Neural progenitor cell (in vitro differentiated cells): Measurements from ENCODE around the gene ARID2. TPM values are rescaled to one million over a fixed set of nuclear protein-coding genes. Genes with fewer than 3 reads are reported as not detected.

ENCODE experiments used
- DNase-seq: peaks from one replicate; pipeline ENCODE4 v3.0.0-alpha.2; 2016; ENCODE audit warnings: low spot score
- H2AFZ ChIP-seq: fragments of 200-600 bp; sonication (generic); replicated peaks from 2 replicates; pipeline ENCODE4 v1.6.1; 2016; ENCODE audit warnings: antibody characterized with exemption
- H3F3A ChIP-seq: fragments of 200-600 bp; sonication (generic); 2 replicates; pipeline ENCODE4 v1.6.1; 2016; ENCODE audit warnings: antibody characterized with exemption, low read depth
- H3K27ac ChIP-seq: fragments of 200-600 bp; sonication (generic); 2 replicates; pipeline ENCODE4 v1.5.1; 2016; ENCODE audit warnings: mild to moderate bottlenecking
- H3K27me3 ChIP-seq: fragments of 200-600 bp; sonication (generic); 2 replicates; pipeline ENCODE4 v1.6.1; 2016; ENCODE audit warnings: mild to moderate bottlenecking, moderate library complexity
- H3K36me3 ChIP-seq: fragments of 200-600 bp; sonication (generic); 2 replicates; pipeline ENCODE4 v1.5.1; 2016
- H3K4me1 ChIP-seq: fragments of 200-600 bp; sonication (generic); 2 replicates; pipeline ENCODE4 v1.6.1; 2016; ENCODE audit warnings: mixed run types
- H3K4me2 ChIP-seq: fragments of 200-600 bp; sonication (generic); 2 replicates; pipeline ENCODE4 v1.6.1; 2016
- H3K4me3 ChIP-seq: fragments of 200-600 bp; sonication (generic); 2 replicates; pipeline ENCODE4 v1.5.1; 2016
- H3K79me2 ChIP-seq: fragments of 200-600 bp; sonication (generic); 2 replicates; pipeline ENCODE4 v1.6.1; 2016; ENCODE audit warnings: low read depth
- H3K9ac ChIP-seq: fragments of 200-600 bp; sonication (generic); 2 replicates; pipeline ENCODE4 v1.6.1; 2016
- H3K9me3 ChIP-seq: fragments of 200-600 bp; sonication (generic); 2 replicates; pipeline ENCODE4 v1.5.1; 2016; ENCODE audit warnings: low read depth
- H4K20me1 ChIP-seq: fragments of 200-600 bp; sonication (generic); 2 replicates; pipeline ENCODE4 v1.6.1; 2016; ENCODE audit warnings: low read depth
- H3K27ac Mint-ChIP-seq: 3 replicates; pipeline ENCODE4 v1.8.0; 2021; ENCODE audit warnings: mixed read lengths
- H3K27me3 Mint-ChIP-seq: 2 replicates; pipeline ENCODE4 v1.8.0; 2022; ENCODE audit warnings: low read depth, mild to moderate bottlenecking, inconsistent platforms, moderate library complexity, mixed read lengths; ENCODE audit not compliant: insufficient read depth
- H3K36me3 Mint-ChIP-seq: 3 replicates; pipeline ENCODE4 v1.8.0; 2021; ENCODE audit warnings: mixed read lengths
- H3K4me1 Mint-ChIP-seq: 3 replicates; pipeline ENCODE4 v1.8.0; 2021; ENCODE audit warnings: mixed read lengths
- H3K4me3 Mint-ChIP-seq: 3 replicates; pipeline ENCODE4 v1.8.0; 2021; ENCODE audit warnings: mild to moderate bottlenecking, moderate library complexity, mixed read lengths
- H3K9me3 Mint-ChIP-seq: 3 replicates; pipeline ENCODE4 v1.8.0; 2020; ENCODE audit warnings: mixed read lengths
- CTCF ChIP-seq: fragments of 200-600 bp; sonication (generic); IDR thresholded peaks from 2 replicates; pipeline ENCODE4 v1.5.1; 2017; ENCODE audit warnings: antibody characterized with exemption, mild to moderate bottlenecking
- EZH2 ChIP-seq: fragments of 200-600 bp; sonication (generic); IDR thresholded peaks from 2 replicates; pipeline ENCODE4 v1.6.1; 2017; ENCODE audit warnings: antibody characterized with exemption, mild to moderate bottlenecking, moderate library complexity
- EZH2phosphoT487 ChIP-seq: fragments of 200-600 bp; sonication (generic); IDR thresholded peaks from 2 replicates; pipeline ENCODE4 v1.6.1; 2017; ENCODE audit warnings: antibody characterized with exemption
- total RNA-seq: library from RNA; depleted of rRNA; stranded (reverse); fragments of >200 nt; gene quantifications from 2 replicates; pipeline ENCODE4 v1.2.3, GENCODE V29; 2015; ENCODE audit warnings: low replicate concordance

The ARID2 gene
- total RNA-seq, 1 donor from 2014 or later = 86.4 TPM

- peaks cover 31% of the 10 kb centered on the region for H3K36me3 ChIP-seq
- DNase-seq = no peak
- no peak overlapping the region for H3K4me3 ChIP-seq
- no peak overlapping the region for H3K4me3 Mint-ChIP-seq
- no peaks in the 10 kb centered on the region for H3K4me1 ChIP-seq
- H3K4me1 Mint-ChIP-seq = no peaks in the 10 kb centered on the region
- no peaks in the 10 kb centered on the region for H3F3A ChIP-seq
- no peaks in the 10 kb centered on the region for H3K79me2 ChIP-seq
- H3K27me3 Mint-ChIP-seq = no peaks in the 10 kb centered on the region
- no peak overlapping the region for H3K9ac ChIP-seq
- H3K27ac Mint-ChIP-seq = no peak overlapping the region
- no peaks in the 10 kb centered on the region for H4K20me1 ChIP-seq
- H3K4me2 ChIP-seq = no peak overlapping the region
- H3K36me3 Mint-ChIP-seq = peaks cover 25% of the 10 kb centered on the region
- no peak overlapping the region for H3K27ac ChIP-seq
- TF ChIP-seq CTCF (no peak), EZH2 (no peak), EZH2phosphoT487 (no peak)
- H3K27me3 ChIP-seq = no peaks in the 10 kb centered on the region
- no peaks in the 10 kb centered on the region for H3K9me3 ChIP-seq
- no peaks in the 10 kb centered on the region for H3K9me3 Mint-ChIP-seq
- H2AFZ ChIP-seq = no peak overlapping the region
Observed at GRCh38 chr12:45934956-45935355, 205.4 kb downstream of the ARID2 start.

GRCh38 chr12:45938566-45938965, 209.1 kb downstream of the ARID2 start:
- H3K27ac Mint-ChIP-seq = no peak overlapping the region
- peaks cover 32% of the 10 kb centered on the region for H3K36me3 Mint-ChIP-seq
- no peak overlapping the region for H3K4me3 Mint-ChIP-seq
- no peak overlapping the region for H3K4me2 ChIP-seq
- no peaks in the 10 kb centered on the region for H3K79me2 ChIP-seq
- no peak for DNase-seq
- H3K4me1 ChIP-seq = no peaks in the 10 kb centered on the region
- H2AFZ ChIP-seq = no peak overlapping the region
- H4K20me1 ChIP-seq = no peaks in the 10 kb centered on the region
- H3K27ac ChIP-seq = no peak overlapping the region
- H3K4me3 ChIP-seq = no peak overlapping the region
- H3K36me3 ChIP-seq = peaks cover 13% of the 10 kb centered on the region
- H3K9me3 ChIP-seq = no peaks in the 10 kb centered on the region
- H3K4me1 Mint-ChIP-seq = no peaks in the 10 kb centered on the region
- TF ChIP-seq CTCF (no peak), EZH2phosphoT487 (no peak), EZH2 (no peak)
- H3F3A ChIP-seq = no peaks in the 10 kb centered on the region
- no peak overlapping the region for H3K9ac ChIP-seq
- no peaks in the 10 kb centered on the region for H3K27me3 ChIP-seq
- H3K9me3 Mint-ChIP-seq = no peaks in the 10 kb centered on the region
- H3K27me3 Mint-ChIP-seq = no peaks in the 10 kb centered on the region

- H2AFZ ChIP-seq = no peak overlapping the region
- Mint-ChIP-seq H3K9me3 (no peaks in the 10 kb centered on the region), H3K27me3 (no peaks in the 10 kb centered on the region), H3K4me3 (no peak overlapping the region), H3K36me3 (peaks cover 34% of the 10 kb centered on the region), H3K4me1 (no peaks in the 10 kb centered on the region), H3K27ac (no peak overlapping the region)
- no peak overlapping the region for H3K4me3 ChIP-seq
- H3F3A ChIP-seq = no peaks in the 10 kb centered on the region
- TF ChIP-seq EZH2phosphoT487 = no peak
- TF ChIP-seq CTCF = no peak
- TF ChIP-seq EZH2 = no peak
- no peaks in the 10 kb centered on the region for H3K4me1 ChIP-seq
- no peak overlapping the region for H3K4me2 ChIP-seq
- no peaks in the 10 kb centered on the region for H3K79me2 ChIP-seq
- no peak overlapping the region for H3K9ac ChIP-seq
- H3K27me3 ChIP-seq = no peaks in the 10 kb centered on the region
- no peaks in the 10 kb centered on the region for H4K20me1 ChIP-seq
- H3K27ac ChIP-seq = no peak overlapping the region
- peaks cover 11% of the 10 kb centered on the region for H3K36me3 ChIP-seq
- no peak for DNase-seq
- no peaks in the 10 kb centered on the region for H3K9me3 ChIP-seq
Observed at GRCh38 chr12:45939759-45940158, 210.3 kb downstream of the ARID2 start.

GRCh38 chr12:45944771-45945170, 215.3 kb downstream of the ARID2 start:
- H3F3A ChIP-seq = no peaks in the 10 kb centered on the region
- H3K79me2 ChIP-seq = no peaks in the 10 kb centered on the region
- H3K4me1 ChIP-seq = no peaks in the 10 kb centered on the region
- H2AFZ ChIP-seq = no peak overlapping the region
- H3K27me3 Mint-ChIP-seq = no peaks in the 10 kb centered on the region
- no peak overlapping the region for H3K4me3 ChIP-seq
- DNase-seq = no peak
- H4K20me1 ChIP-seq = peaks cover 4% of the 10 kb centered on the region
- no peaks in the 10 kb centered on the region for H3K9me3 Mint-ChIP-seq
- H3K36me3 Mint-ChIP-seq = peaks cover 42% of the 10 kb centered on the region
- H3K4me1 Mint-ChIP-seq = no peaks in the 10 kb centered on the region
- no peak for TF ChIP-seq EZH2
- peaks cover 31% of the 10 kb centered on the region for H3K36me3 ChIP-seq
- H3K27me3 ChIP-seq = no peaks in the 10 kb centered on the region
- no peak overlapping the region for H3K27ac Mint-ChIP-seq
- no peak overlapping the region for H3K4me2 ChIP-seq
- no peak overlapping the region for H3K27ac ChIP-seq
- H3K4me3 Mint-ChIP-seq = no peak overlapping the region
- H3K9me3 ChIP-seq = no peaks in the 10 kb centered on the region
- no peak overlapping the region for H3K9ac ChIP-seq
